Thymus (tissue), 11 donors: Measurements from ENCODE around the gene COA4. TPM values are rescaled to one million over a fixed set of nuclear protein-coding genes. Genes with fewer than 3 reads are reported as not detected.

Experiments
- DNase-seq, 9 donors: peaks; one replicate each; pipeline ENCODE4 v3.0.0-alpha.2; 2013; ENCODE audit warnings: low spot score in 9 of 9, low read depth in 6 of 9, missing footprints in 1 of 9
- H3K27ac ChIP-seq, 2 donors: one replicate each; pipeline ENCODE4 v1.5.1; 2013; ENCODE audit warnings: control low read depth in 1 of 2, low read depth in 1 of 2, low read length in 1 of 2, mild to moderate bottlenecking in 1 of 2, moderate library complexity in 1 of 2
- H3K27me3 ChIP-seq, 2 donors: one replicate each; pipeline ENCODE4 v1.5.1; 2013; ENCODE audit warnings: low read length in 1 of 2; ENCODE audit not compliant: control insufficient read depth in 2 of 2, insufficient read depth in 1 of 2
- H3K36me3 ChIP-seq, 2 donors: one replicate each; pipeline ENCODE4 v1.5.1; 2013; ENCODE audit warnings: low read length in 1 of 2, mild to moderate bottlenecking in 1 of 2, moderate library complexity in 1 of 2; ENCODE audit not compliant: control insufficient read depth in 2 of 2, insufficient read depth in 2 of 2
- H3K4me1 ChIP-seq, 2 donors: one replicate each; pipeline ENCODE4 v1.5.1; 2013; ENCODE audit warnings: low read length in 2 of 2; ENCODE audit not compliant: control insufficient read depth in 2 of 2, insufficient read depth in 2 of 2
- H3K4me3 ChIP-seq, 2 donors: one replicate each; pipeline ENCODE4 v1.5.1; 2013; ENCODE audit warnings: low read length in 2 of 2, control low read depth in 1 of 2, mild to moderate bottlenecking in 1 of 2
- H3K9me3 ChIP-seq, 2 donors: one replicate each; pipeline ENCODE4 v1.5.1; 2013; ENCODE audit warnings: low read length in 1 of 2, mild to moderate bottlenecking in 1 of 2; ENCODE audit not compliant: control insufficient read depth in 2 of 2, insufficient read depth in 1 of 2
- WGBS: extraction: QIAGEN DNeasy Blood & Tissue Kit; methylation state at CpG from one replicate; pipeline ENCODE4 v1.1.7; 2013; 5-methylcytosine and 5-hydroxymethylcytosine counted together
- polyA plus RNA-seq: library from polyadenylated mRNA; stranded (reverse); fragments of 200-250 nt; gene quantifications from one replicate; pipeline ENCODE4 v1.2.3, GENCODE V29; 2013
- total RNA-seq: library from RNA; stranded (reverse); fragments of 120-200 nt; gene quantifications from one replicate; pipeline ENCODE4 v1.2.4, GENCODE V29; 2013
- donor health status: healthy.

COA4 gene
- total and polyA plus RNA-seq, 2 donors = 58.3 to 60.5 TPM

- Histone ChIP-seq H3K9me3 (no peaks in the 10 kb centered on the region), H3K4me3 (no peak overlapping the region), H3K27ac (no peak overlapping the region), H3K4me1 (no peaks in the 10 kb centered on the region), H3K27me3 (no peaks in the 10 kb centered on the region), H3K36me3 (peaks cover 0 to 8% of the 10 kb centered on the region in 2 donors)
- DNase-seq = no peak
- 100% methylated on average over 1 of the region's 1 CpG for WGBS
These were observed 20.5 kb downstream of the COA4 start for GRCh38 chr11:73856031-73856567.

- Histone ChIP-seq H3K9me3 (no peaks in the 10 kb centered on the region), H3K4me3 (no peak overlapping the region), H3K27me3 (no peaks in the 10 kb centered on the region), H3K27ac (no peak overlapping the region), H3K4me1 (no peaks in the 10 kb centered on the region), H3K36me3 (peaks cover 2 to 5% of the 10 kb centered on the region in 2 donors)
- WGBS = 97% methylated on average over 1 of the region's 1 CpG
- DNase-seq = no peak
These were observed 22.0 kb downstream of the COA4 start for GRCh38 chr11:73854680-73855079.

- WGBS = 98% methylated on average over 3 of the region's 3 CpGs
These were observed 24.6 kb downstream of the COA4 start for GRCh38 chr11:73852049-73852448.

GRCh38 chr11:73851046-73851764 is 25.4 kb downstream of the COA4 start:
- Histone ChIP-seq H3K9me3 (no peaks in the 10 kb centered on the region), H3K4me3 (no peak overlapping the region), H3K27ac (no peak overlapping the region), H3K36me3 (peaks cover 6 to 9% of the 10 kb centered on the region in 2 donors), H3K27me3 (no peaks in the 10 kb centered on the region), H3K4me1 (no peaks in the 10 kb centered on the region)
- no peak for DNase-seq
- WGBS = 88% methylated on average over 3 of the region's 3 CpGs

More at GRCh38 chr11:73852049-73852448, 24.6 kb downstream of the COA4 start:
- Histone ChIP-seq H3K36me3 (peaks cover 6% of the 10 kb centered on the region in 2 donors), H3K27me3 (no peaks in the 10 kb centered on the region), H3K9me3 (no peaks in the 10 kb centered on the region), H3K27ac (no peak overlapping the region), H3K4me1 (no peaks in the 10 kb centered on the region), H3K4me3 (no peak overlapping the region)
- no peak for DNase-seq

GRCh38 chr11:73839123-73839457 is 37.6 kb downstream of the COA4 start:
- no peaks in the 10 kb centered on the region for H3K27me3 ChIP-seq
- H3K27ac ChIP-seq = no peak overlapping the region
- H3K4me1 ChIP-seq = no peaks in the 10 kb centered on the region
- DNase-seq = no peak
- no peaks in the 10 kb centered on the region for H3K9me3 ChIP-seq
- peaks cover 13 to 16% of the 10 kb centered on the region in 2 donors for H3K36me3 ChIP-seq
- no peak overlapping the region for H3K4me3 ChIP-seq

- no peaks in the 10 kb centered on the region for H3K9me3 ChIP-seq
- H3K4me1 ChIP-seq = no peaks in the 10 kb centered on the region
- 98% methylated on average over 3 of the region's 3 CpGs for WGBS
- no peak overlapping the region for H3K4me3 ChIP-seq
- peaks cover 14 to 16% of the 10 kb centered on the region in 2 donors for H3K36me3 ChIP-seq
- no peak for DNase-seq
- no peak overlapping the region for H3K27ac ChIP-seq
- no peaks in the 10 kb centered on the region for H3K27me3 ChIP-seq
These were observed 38.1 kb downstream of the COA4 start for GRCh38 chr11:73838443-73839122.

GRCh38 chr11:73833067-73833466 is 43.6 kb downstream of the COA4 start:
- Histone ChIP-seq H3K27me3 (no peaks in the 10 kb centered on the region), H3K36me3 (peaks cover 11 to 22% of the 10 kb centered on the region in 2 donors), H3K27ac (no peak overlapping the region), H3K4me1 (no peaks in the 10 kb centered on the region), H3K9me3 (no peaks in the 10 kb centered on the region), H3K4me3 (no peak overlapping the region)
- 100% methylated on average over 2 of the region's 2 CpGs for WGBS
- no peak for DNase-seq

GRCh38 chr11:73830261-73830660 is 46.4 kb downstream of the COA4 start:
- H3K27me3 ChIP-seq = no peaks in the 10 kb centered on the region
- H3K4me3 ChIP-seq = no peak overlapping the region
- no peaks in the 10 kb centered on the region for H3K4me1 ChIP-seq
- no peaks in the 10 kb centered on the region for H3K9me3 ChIP-seq
- peaks cover 14 to 30% of the 10 kb centered on the region in 2 donors for H3K36me3 ChIP-seq
- H3K27ac ChIP-seq = no peak overlapping the region
- WGBS = 95% methylated on average over 1 of the region's 1 CpG
- DNase-seq = no peak
